ENCODE measurements around the gene PRRX2.
"Not testable (repeated sequence)": the region's sequence is repeated elsewhere in the genome, so short reads cannot be mapped to it uniquely, and the experiment has no call there.

The PRRX2 gene

GRCh38 chr9:129654554-129655040 lies 10.8 kb upstream of the PRRX2 start:
- DNase-seq (ENCODE audit: low spot score), result no peak

GRCh38 chr9:129655154-129655553 lies 10.3 kb upstream of the PRRX2 start:
- DNase-seq (ENCODE audit: low spot score), result no peak

- no peak for DNase-seq (ENCODE audit: low spot score)
Observed at GRCh38 chr9:129655696-129656095, 9.8 kb upstream of the PRRX2 start.

- no peak for DNase-seq (ENCODE audit: low spot score)
Observed at GRCh38 chr9:129656795-129657390, 8.6 kb upstream of the PRRX2 start.

GRCh38 chr9:129661029-129661428 lies 4.4 kb upstream of the PRRX2 start:
- DNase-seq (ENCODE audit: low spot score), result no peak

GRCh38 chr9:129662239-129662638 lies 3.2 kb upstream of the PRRX2 start:
- DNase-seq (ENCODE audit: low spot score), result not testable (repeated sequence)

GRCh38 chr9:129664746-129665388 lies 580 bp upstream of the PRRX2 start:
- DNase-seq (ENCODE audit: low spot score), result no peak

- no peak for DNase-seq (ENCODE audit: low spot score)
Observed at GRCh38 chr9:129665814-129666520, 520 bp downstream of the PRRX2 start.

GRCh38 chr9:129666575-129666974 lies 1.1 kb downstream of the PRRX2 start:
- no peak for DNase-seq (ENCODE audit: low spot score)

GRCh38 chr9:129667378-129667777 lies 1.9 kb downstream of the PRRX2 start:
- no peak for DNase-seq (ENCODE audit: low spot score)

- DNase-seq (ENCODE audit: low spot score), result no peak
Observed at GRCh38 chr9:129667850-129668249, 2.4 kb downstream of the PRRX2 start.

GRCh38 chr9:129669141-129669718 lies 3.8 kb downstream of the PRRX2 start:
- no peak for DNase-seq (ENCODE audit: low spot score)

- no peak for DNase-seq (ENCODE audit: low spot score)
Observed at GRCh38 chr9:129669946-129670345, 4.5 kb downstream of the PRRX2 start.

- DNase-seq (ENCODE audit: low spot score), result no peak
Observed at GRCh38 chr9:129671065-129671464, 5.6 kb downstream of the PRRX2 start.

- DNase-seq (ENCODE audit: low spot score), result no peak
Observed at GRCh38 chr9:129671519-129671918, 6.1 kb downstream of the PRRX2 start.

- DNase-seq (ENCODE audit: low spot score), result no peak
Observed at GRCh38 chr9:129672702-129673101, 7.3 kb downstream of the PRRX2 start.

- no peak for DNase-seq (ENCODE audit: low spot score)
Observed at GRCh38 chr9:129673602-129674001, 8.2 kb downstream of the PRRX2 start.

- no peak for DNase-seq (ENCODE audit: low spot score)
Observed at GRCh38 chr9:129674229-129674628, 8.8 kb downstream of the PRRX2 start.

GRCh38 chr9:129675620-129676019 lies 10.2 kb downstream of the PRRX2 start:
- no peak for DNase-seq (ENCODE audit: low spot score)

- DNase-seq (ENCODE audit: low spot score), result no peak
Observed at GRCh38 chr9:129676287-129676686, 10.8 kb downstream of the PRRX2 start.

- no peak for DNase-seq (ENCODE audit: low spot score)
Observed at GRCh38 chr9:129676975-129677374, 11.5 kb downstream of the PRRX2 start.

GRCh38 chr9:129677456-129677855 lies 12.0 kb downstream of the PRRX2 start:
- no peak for DNase-seq (ENCODE audit: low spot score)

- no peak for DNase-seq (ENCODE audit: low spot score)
Observed at GRCh38 chr9:129678844-129679243, 13.4 kb downstream of the PRRX2 start.

All from kidney capillary endothelial cell (primary cell).